Hematopoietic multipotent progenitor cell treated with erythropoietin and hydrocortisone succinate and interleukin-3 and kit ligand, for 6 days (in vitro differentiated cells): ENCODE results near the gene SMARCA4.
A peak's percentile ranks its signal among the peaks of the same experiment; 100 is the strongest.
"Not testable (repeated sequence)": the region's sequence is repeated elsewhere in the genome, so short reads cannot be mapped to it uniquely, and the experiment has no call there.

Experiments used
- DNase-seq: peaks from one replicate; pipeline ENCODE4 v3.0.0-alpha.2; 2015

SMARCA4 gene

GRCh38 chr19:11078893-11079292 is 118.1 kb downstream of the SMARCA4 start:
- no peak for DNase-seq

- no peak for DNase-seq
These were observed 119.2 kb downstream of the SMARCA4 start for GRCh38 chr19:11079999-11080398.

GRCh38 chr19:11087870-11088505 is 127.2 kb downstream of the SMARCA4 start:
- peak; percentile 77 for DNase-seq

- DNase-seq, result peak; percentile 37
These were observed 127.8 kb downstream of the SMARCA4 start for GRCh38 chr19:11088506-11089253.

GRCh38 chr19:11089254-11090013 is 128.6 kb downstream of the SMARCA4 start, which contains the start of gene LDLR:
LDLR (plus strand) TSS chr19:11089463; CDS start chr19:11089549, 86 bp downstream.
- peak; percentile 99 for DNase-seq

- not testable (repeated sequence) for DNase-seq
These were observed 129.1 kb downstream of the SMARCA4 start for GRCh38 chr19:11090014-11090263.

GRCh38 chr19:11090264-11090996 is 129.6 kb downstream of the SMARCA4 start:
- DNase-seq, result peak; percentile 99

- no peak for DNase-seq
These were observed 130.3 kb downstream of the SMARCA4 start for GRCh38 chr19:11090997-11091702.

GRCh38 chr19:11091703-11092153 is 130.9 kb downstream of the SMARCA4 start:
- peak; percentile 71 for DNase-seq

- DNase-seq, result peak; percentile 38
These were observed 131.3 kb downstream of the SMARCA4 start for GRCh38 chr19:11092181-11092538.

GRCh38 chr19:11093689-11094238 is 132.9 kb downstream of the SMARCA4 start:
- no peak for DNase-seq

GRCh38 chr19:11094520-11094894 is 133.7 kb downstream of the SMARCA4 start:
- DNase-seq, result no peak

GRCh38 chr19:11096210-11096841 is 135.5 kb downstream of the SMARCA4 start:
- peak; percentile 33 for DNase-seq

GRCh38 chr19:11097367-11097766 is 136.5 kb downstream of the SMARCA4 start:
- DNase-seq, result not testable (repeated sequence)

GRCh38 chr19:11098327-11098726 is 137.5 kb downstream of the SMARCA4 start:
- no peak for DNase-seq

- no peak for DNase-seq
These were observed 138.0 kb downstream of the SMARCA4 start for GRCh38 chr19:11098861-11099260.

GRCh38 chr19:11100049-11100448 is 139.2 kb downstream of the SMARCA4 start:
- no peak for DNase-seq

- no peak for DNase-seq
These were observed 140.2 kb downstream of the SMARCA4 start for GRCh38 chr19:11101057-11101456.

- no peak for DNase-seq
These were observed 142.1 kb downstream of the SMARCA4 start for GRCh38 chr19:11102944-11103343.

- DNase-seq, result not testable (repeated sequence)
These were observed 142.8 kb downstream of the SMARCA4 start for GRCh38 chr19:11103667-11104066.

GRCh38 chr19:11105014-11105636 is 144.3 kb downstream of the SMARCA4 start:
- DNase-seq, result no peak
